KMS-11 (cell line): ENCODE data around the gene CACNB2.

ENCODE experiments used
- H2AFZ ChIP-seq: fragments of 200-600 bp; sonication (generic); 2 replicates; pipeline ENCODE4 v1.6.1; 2016; ENCODE audit warnings: antibody characterized with exemption, mixed run types, low read depth
- H3K27ac ChIP-seq: fragments of 200-600 bp; sonication (generic); 2 replicates; pipeline ENCODE4 v1.6.1; 2016; ENCODE audit warnings: mild to moderate bottlenecking, mixed run types
- H3K27me3 ChIP-seq: fragments of 200-600 bp; sonication (generic); 2 replicates; pipeline ENCODE4 v1.6.1; 2017; ENCODE audit warnings: mild to moderate bottlenecking, low read depth, mixed run types, moderate library complexity; ENCODE audit not compliant: insufficient read depth
- H3K36me3 ChIP-seq: fragments of 200-600 bp; sonication (generic); 2 replicates; pipeline ENCODE4 v1.6.1; 2017; ENCODE audit warnings: mild to moderate bottlenecking, mixed run types; ENCODE audit not compliant: insufficient read depth
- H3K4me1 ChIP-seq: fragments of 200-600 bp; sonication (generic); 2 replicates; pipeline ENCODE4 v1.6.1; 2016; ENCODE audit warnings: mild to moderate bottlenecking, low read depth, mixed run types; ENCODE audit not compliant: poor library complexity, severe bottlenecking
- H3K4me2 ChIP-seq: fragments of 200-600 bp; sonication (generic); 2 replicates; pipeline ENCODE4 v1.7.0; 2016; ENCODE audit warnings: mild to moderate bottlenecking, mixed run types
- H3K4me3 ChIP-seq: fragments of 200-600 bp; sonication (generic); IDR thresholded peaks from 2 replicates; pipeline ENCODE4 v1.6.1; 2017; ENCODE audit warnings: low read depth, low read length, mixed read lengths; ENCODE audit not compliant: insufficient read depth
- H3K79me2 ChIP-seq: fragments of 200-600 bp; sonication (generic); 2 replicates; pipeline ENCODE4 v1.6.1; 2016; ENCODE audit warnings: low read depth, mixed run types; ENCODE audit not compliant: insufficient read depth
- H3K9ac ChIP-seq: fragments of 200-600 bp; sonication (generic); 2 replicates; pipeline ENCODE4 v1.6.1; 2016; ENCODE audit warnings: mild to moderate bottlenecking, mixed run types
- H4K20me1 ChIP-seq: fragments of 200-600 bp; sonication (generic); 2 replicates; pipeline ENCODE4 v1.6.1; 2016; ENCODE audit warnings: mild to moderate bottlenecking, mixed run types; ENCODE audit not compliant: insufficient read depth
- CTCF ChIP-seq: fragments of 200-600 bp; sonication (generic); conservative IDR thresholded peaks from 2 replicates; pipeline ENCODE4 v1.6.1; 2017; ENCODE audit warnings: low read depth, mild to moderate bottlenecking, antibody characterized with exemption, low read length, moderate library complexity, mixed read lengths

Gene CACNB2

GRCh38 chr10:18230794-18231193 is 90.6 kb downstream of the CACNB2 start:
- TF ChIP-seq CTCF, result no peak
- no peak overlapping the region for H2AFZ ChIP-seq
- H3K9ac ChIP-seq, result no peak overlapping the region
- H3K27ac ChIP-seq, result no peak overlapping the region
- no peaks in the 10 kb centered on the region for H3K27me3 ChIP-seq
- no peaks in the 10 kb centered on the region for H4K20me1 ChIP-seq
- no peaks in the 10 kb centered on the region for H3K4me1 ChIP-seq
- H3K4me3 ChIP-seq, result no peak overlapping the region
- H3K4me2 ChIP-seq, result no peak overlapping the region
- no peaks in the 10 kb centered on the region for H3K79me2 ChIP-seq
- no peaks in the 10 kb centered on the region for H3K36me3 ChIP-seq

GRCh38 chr10:18231480-18231879 is 91.3 kb downstream of the CACNB2 start:
- no peaks in the 10 kb centered on the region for H3K27me3 ChIP-seq
- H2AFZ ChIP-seq, result no peak overlapping the region
- H3K27ac ChIP-seq, result no peak overlapping the region
- no peaks in the 10 kb centered on the region for H3K36me3 ChIP-seq
- H3K4me1 ChIP-seq, result no peaks in the 10 kb centered on the region
- TF ChIP-seq CTCF, result no peak
- H3K4me2 ChIP-seq, result no peak overlapping the region
- no peak overlapping the region for H3K4me3 ChIP-seq
- no peaks in the 10 kb centered on the region for H4K20me1 ChIP-seq
- H3K9ac ChIP-seq, result no peak overlapping the region
- no peaks in the 10 kb centered on the region for H3K79me2 ChIP-seq

GRCh38 chr10:18233775-18234174 is 93.6 kb downstream of the CACNB2 start:
- H3K4me3 ChIP-seq, result no peak overlapping the region

GRCh38 chr10:18235477-18235876 is 95.3 kb downstream of the CACNB2 start:
- H3K36me3 ChIP-seq, result no peaks in the 10 kb centered on the region
- no peaks in the 10 kb centered on the region for H3K79me2 ChIP-seq

More at GRCh38 chr10:18233775-18234174, 93.6 kb downstream of the CACNB2 start:
- Histone ChIP-seq H3K9ac (no peak overlapping the region), H3K27me3 (no peaks in the 10 kb centered on the region), H3K79me2 (no peaks in the 10 kb centered on the region), H3K27ac (no peak overlapping the region), H3K4me2 (no peak overlapping the region), H4K20me1 (no peaks in the 10 kb centered on the region), H3K36me3 (no peaks in the 10 kb centered on the region), H3K4me1 (no peaks in the 10 kb centered on the region), H2AFZ (no peak overlapping the region)
- TF ChIP-seq CTCF, result no peak

More at GRCh38 chr10:18235477-18235876, 95.3 kb downstream of the CACNB2 start:
- H3K9ac ChIP-seq, result no peak overlapping the region
- no peaks in the 10 kb centered on the region for H3K4me1 ChIP-seq
- no peaks in the 10 kb centered on the region for H3K27me3 ChIP-seq
- H3K4me3 ChIP-seq, result no peak overlapping the region
- H4K20me1 ChIP-seq, result no peaks in the 10 kb centered on the region
- TF ChIP-seq CTCF, result no peak
- no peak overlapping the region for H2AFZ ChIP-seq
- no peak overlapping the region for H3K27ac ChIP-seq
- H3K4me2 ChIP-seq, result no peak overlapping the region
